Caco-2 (cell line): Measurements from ENCODE around the gene CABP7. TPM values are rescaled to one million over a fixed set of nuclear protein-coding genes. Genes with fewer than 3 reads are reported as not detected.

Experiments
- BruUV-seq: library from RNA; stranded (reverse); fragments of 400-500 nt; replicated peaks from 2 replicates; lab custom pipeline; 2021; lab: Mats Ljungman, UMichigan
- CTCF ChIA-PET: fragments of 300-600 bp; sonication (Branson Sonifier 250); formaldehyde crosslinking; loops from one replicate; lab custom pipeline; 2022; ENCODE audit warnings: antibody characterized with exemption; lab: Charles Lee
- POLR2A ChIA-PET: fragments of 300-600 bp; sonication (Branson Sonifier 250); formaldehyde crosslinking; loops from one replicate; lab custom pipeline; 2022; ENCODE audit warnings: antibody characterized with exemption; lab: Charles Lee
- DNase-seq, 2 experiments: peaks; one replicate each; pipeline versions ENCODE4 v3.0.0 to v3.0.0-alpha.2; 2020 to 2022
- H3K27me3 ChIP-seq: replicated peaks from 2 replicates; pipeline ENCODE4 v1.6.0; 2011; ENCODE audit warnings: low read length; ENCODE audit not compliant: control insufficient read depth, insufficient read depth
- H3K36me3 ChIP-seq: 2 replicates; pipeline ENCODE4 v1.5.1; 2011; ENCODE audit warnings: low read length; ENCODE audit not compliant: control insufficient read depth, insufficient read depth
- H3K4me1 ChIP-seq: fragments of 250-450 bp; sonication (Bioruptor Pico); 2 replicates; pipeline ENCODE4 v1.5.1; 2020; ENCODE audit warnings: mild to moderate bottlenecking
- H3K4me3 ChIP-seq: 2 replicates; pipeline ENCODE4 v1.5.1; 2011; ENCODE audit warnings: low read depth, mild to moderate bottlenecking, control low read depth, low read length
- H3K9me3 ChIP-seq: fragments of 250-450 bp; sonication (Bioruptor Pico); 2 replicates; pipeline ENCODE4 v1.5.1; 2020; ENCODE audit warnings: mild to moderate bottlenecking, moderate library complexity
- H3K27ac Mint-ChIP-seq: one replicate; pipeline ENCODE4 v1.8.0; 2022; ENCODE audit warnings: mixed read lengths; ENCODE audit not compliant: unreplicated experiment
- H3K27me3 Mint-ChIP-seq: one replicate; pipeline ENCODE4 v1.8.0; 2022; ENCODE audit warnings: mixed read lengths; ENCODE audit not compliant: insufficient read depth, unreplicated experiment
- H3K36me3 Mint-ChIP-seq: one replicate; pipeline ENCODE4 v1.8.0; 2022; ENCODE audit warnings: mild to moderate bottlenecking, mixed read lengths; ENCODE audit not compliant: insufficient read depth, unreplicated experiment
- H3K4me1 Mint-ChIP-seq: one replicate; pipeline ENCODE4 v1.8.0; 2022; ENCODE audit warnings: low read depth, mixed read lengths; ENCODE audit not compliant: unreplicated experiment
- H3K4me3 Mint-ChIP-seq: one replicate; pipeline ENCODE4 v1.8.0; 2022; ENCODE audit warnings: mild to moderate bottlenecking, moderate library complexity, mixed read lengths; ENCODE audit not compliant: unreplicated experiment
- H3K9me3 Mint-ChIP-seq: one replicate; pipeline ENCODE4 v1.8.0; 2022; ENCODE audit warnings: mixed read lengths; ENCODE audit not compliant: unreplicated experiment
- intact Hi-C: fragments of 100-400 bp; cut with micrococcal nuclease; formaldehyde crosslinking; loops from one replicate; pipeline ENCODE4 v1.10.0; 2022; ENCODE audit not compliant: unreplicated experiment
- total RNA-seq: library from RNA; stranded (reverse); gene quantifications from 2 replicates; pipeline ENCODE4 v1.2.3, GENCODE V29; 2022
- TF ChIP-seq, protein P1 (sequence below), 2 experiments: fragments of 200-600 bp in 1 of 2; IDR thresholded peaks; 1 replicate in 1 of 2; 2 replicates in 1 of 2; pipeline versions ENCODE4 v1.5.1 to v1.8.0; 2011 to 2022; ENCODE audit warnings: antibody characterized with exemption in 1 of 2, control low read depth in 1 of 2, inconsistent platforms in 1 of 2, low read depth in 1 of 2, low read length in 1 of 2, mild to moderate bottlenecking in 1 of 2, moderate library complexity in 1 of 2; ENCODE audit not compliant: insufficient read depth in 1 of 2, severe bottlenecking in 1 of 2, unreplicated experiment in 1 of 2

CABP7 gene
- total RNA-seq, 1 experiment from 2014 or later: not detected

DNA sequence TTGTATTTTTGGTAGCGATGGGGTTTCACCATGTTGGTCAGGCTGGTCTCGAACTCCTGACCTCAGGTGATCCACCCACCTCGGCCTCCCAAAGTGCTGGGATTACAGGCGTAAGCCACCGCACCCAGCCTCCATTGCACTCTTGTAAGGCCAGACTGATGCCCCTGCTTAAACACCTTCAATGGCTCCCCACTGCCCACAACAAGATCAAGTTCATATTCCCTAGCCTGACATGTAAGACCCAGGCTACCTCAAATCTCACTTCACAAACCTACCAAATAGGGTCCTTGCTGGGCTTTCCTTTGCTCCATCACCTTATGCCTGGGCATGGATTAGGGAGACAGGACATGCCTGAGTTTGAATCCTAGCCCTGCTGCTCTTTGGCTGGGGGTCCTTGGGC, 60.4 kb downstream of the CABP7 start:
- H3K27me3 Mint-ChIP-seq: no peaks in the 10 kb centered on the region
- Histone ChIP-seq H3K27me3 (no peaks in the 10 kb centered on the region), H3K4me3 (no peak overlapping the region), H3K36me3 (no peaks in the 10 kb centered on the region), H3K4me1 (peaks cover 44% of the 10 kb centered on the region), H3K9me3 (no peaks in the 10 kb centered on the region)
- ChIA-PET CTCF (interaction anchor here (0.6 kb wide), 1 partner anchor 71 kb away, joined by 3 read pairs; no protein-coding TSS in a partner anchor), POLR2A (no interaction called here)
- DNase-seq: no peak
- no peak overlapping the region for H3K4me3 Mint-ChIP-seq
- H3K36me3 Mint-ChIP-seq: no peaks in the 10 kb centered on the region
- peak overlapping the region; percentile 53 for H3K27ac Mint-ChIP-seq
- TF ChIP-seq, protein P1, sequence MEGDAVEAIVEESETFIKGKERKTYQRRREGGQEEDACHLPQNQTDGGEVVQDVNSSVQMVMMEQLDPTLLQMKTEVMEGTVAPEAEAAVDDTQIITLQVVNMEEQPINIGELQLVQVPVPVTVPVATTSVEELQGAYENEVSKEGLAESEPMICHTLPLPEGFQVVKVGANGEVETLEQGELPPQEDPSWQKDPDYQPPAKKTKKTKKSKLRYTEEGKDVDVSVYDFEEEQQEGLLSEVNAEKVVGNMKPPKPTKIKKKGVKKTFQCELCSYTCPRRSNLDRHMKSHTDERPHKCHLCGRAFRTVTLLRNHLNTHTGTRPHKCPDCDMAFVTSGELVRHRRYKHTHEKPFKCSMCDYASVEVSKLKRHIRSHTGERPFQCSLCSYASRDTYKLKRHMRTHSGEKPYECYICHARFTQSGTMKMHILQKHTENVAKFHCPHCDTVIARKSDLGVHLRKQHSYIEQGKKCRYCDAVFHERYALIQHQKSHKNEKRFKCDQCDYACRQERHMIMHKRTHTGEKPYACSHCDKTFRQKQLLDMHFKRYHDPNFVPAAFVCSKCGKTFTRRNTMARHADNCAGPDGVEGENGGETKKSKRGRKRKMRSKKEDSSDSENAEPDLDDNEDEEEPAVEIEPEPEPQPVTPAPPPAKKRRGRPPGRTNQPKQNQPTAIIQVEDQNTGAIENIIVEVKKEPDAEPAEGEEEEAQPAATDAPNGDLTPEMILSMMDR (IDR thresholded peaks at IDR 0.05; ENCODE audit: insufficient read depth in 1 of 2, low read depth in 1 of 2, low read length in 1 of 2, severe bottlenecking in 1 of 2, unreplicated experiment in 1 of 2): no peak
- H3K9me3 Mint-ChIP-seq: no peaks in the 10 kb centered on the region
- peaks cover 26% of the 10 kb centered on the region for H3K4me1 Mint-ChIP-seq
- BruUV-seq: no TSS peak
- intact Hi-C loops: no loop called here

DNA sequence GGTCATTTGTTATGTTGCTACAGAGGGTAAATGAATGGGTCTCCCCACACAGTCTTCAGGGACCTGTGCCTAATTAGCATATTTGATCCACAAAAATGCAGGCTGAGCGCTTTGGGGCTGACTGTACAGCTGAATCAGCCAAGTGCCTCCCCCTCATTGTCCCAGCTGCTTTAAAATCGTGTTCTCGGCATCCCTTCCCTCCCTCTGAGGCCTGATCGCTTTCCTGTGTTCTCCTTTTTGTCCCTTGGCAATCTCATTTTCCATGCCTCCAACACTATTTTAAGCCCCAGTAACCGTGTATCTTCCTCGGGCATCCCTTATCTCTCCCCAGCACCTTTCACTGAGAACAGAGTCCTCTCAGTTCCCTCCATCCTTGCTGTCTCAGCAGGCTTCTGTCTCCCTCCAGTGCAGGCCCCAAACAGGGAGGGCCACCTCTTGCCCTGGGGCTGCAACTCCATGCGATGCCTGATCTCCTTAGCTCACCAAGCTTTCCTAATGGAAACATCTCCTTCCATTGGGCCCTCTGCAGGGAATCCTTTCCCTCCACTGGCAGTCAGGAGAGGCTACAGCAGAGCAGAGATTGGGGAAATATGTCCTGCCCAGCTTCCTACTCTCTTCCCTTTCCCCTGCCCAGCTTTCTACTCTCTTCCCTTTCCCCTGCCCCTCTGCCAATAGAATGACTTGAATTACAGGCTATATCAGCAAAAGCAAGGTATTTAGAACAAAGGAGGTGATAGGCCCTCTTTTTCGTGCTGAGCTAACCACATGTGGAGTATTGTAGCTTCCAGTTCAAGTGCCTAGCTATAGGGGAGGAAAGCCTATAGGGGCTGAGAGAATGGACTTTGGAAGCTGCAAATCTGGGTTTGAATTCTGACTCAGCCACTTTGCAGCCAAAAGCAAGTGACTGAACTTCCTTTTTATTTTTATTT, 61.2 kb downstream of the CABP7 start:
- Mint-ChIP-seq H3K27ac (peak overlapping the region; percentile 53), H3K27me3 (no peaks in the 10 kb centered on the region), H3K36me3 (no peaks in the 10 kb centered on the region), H3K9me3 (no peaks in the 10 kb centered on the region), H3K4me1 (peaks cover 26% of the 10 kb centered on the region), H3K4me3 (no peak overlapping the region)
- H3K36me3 ChIP-seq: no peaks in the 10 kb centered on the region
- ChIA-PET POLR2A (no interaction called here), CTCF (interaction anchor here (0.6 kb wide), 3 partner anchors 8 to 308 kb away, joined by 3 to 6 read pairs (median 5); no protein-coding TSS in a partner anchor)
- BruUV-seq: no TSS peak
- intact Hi-C loops: no loop called here
- no peak for DNase-seq
- TF ChIP-seq, protein P1 (IDR thresholded peaks at IDR 0.05; ENCODE audit: insufficient read depth in 1 of 2, low read depth in 1 of 2, low read length in 1 of 2, severe bottlenecking in 1 of 2, unreplicated experiment in 1 of 2): no peak
- H3K9me3 ChIP-seq: no peaks in the 10 kb centered on the region
- no peak overlapping the region for H3K4me3 ChIP-seq
- H3K4me1 ChIP-seq: peaks cover 44% of the 10 kb centered on the region
- no peaks in the 10 kb centered on the region for H3K27me3 ChIP-seq

Other genes starting within 250 kb of the CABP7 start
- not detected in 2 replicates for gene NEFH, start 239.8 kb upstream of the CABP7 start, total RNA-seq
- gene THOC5, start 166.2 kb upstream of the CABP7 start, total RNA-seq: 61.1 and 74.6 TPM in 2 replicates
- 81.8 and 102 TPM in 2 replicates for gene NIPSNAP1, start 138.9 kb upstream of the CABP7 start, total RNA-seq
- gene NF2, start 116.4 kb upstream of the CABP7 start, total RNA-seq: 53.2 and 56.5 TPM in 2 replicates
- 13.0 and 19.7 TPM in 2 replicates for gene ZMAT5, start 47.0 kb downstream of the CABP7 start, total RNA-seq
- gene UQCR10, start 47.4 kb downstream of the CABP7 start, total RNA-seq: 147 and 148 TPM in 2 replicates
- gene ASCC2, start 118.3 kb downstream of the CABP7 start, total RNA-seq: 61.4 and 68.8 TPM in 2 replicates
- 27.3 and 30.2 TPM in 2 replicates for gene MTMR3, start 163.2 kb downstream of the CABP7 start, total RNA-seq